ENCODE measurements around the gene ACOX1. TPM values are rescaled to one million over a fixed set of nuclear protein-coding genes. Genes with fewer than 3 reads are reported as not detected.

ACOX1 gene
- total and polyA plus RNA-seq, 7 donors = 13.0 to 78.8 (median 58.1) TPM

- Histone ChIP-seq H3K36me3 (ENCODE audit: insufficient read depth in 1 of 2, low read depth in 1 of 2) (peaks cover 0 to 26% of the 10 kb centered on the region in 2 donors), H3K27ac (no peak overlapping the region), H3K4me3 (no peak overlapping the region), H3K4me1 (no peaks in the 10 kb centered on the region), H3K27me3 (ENCODE audit: insufficient read depth in 3 of 3, low read length in 2 of 3) (no peaks in the 10 kb centered on the region), H3K9me3 (no peaks in the 10 kb centered on the region)
- ATAC-seq (no peak), DNase-seq (peak in 1 of 2 donors; percentile 11)
- TF ChIP-seq, protein P1, sequence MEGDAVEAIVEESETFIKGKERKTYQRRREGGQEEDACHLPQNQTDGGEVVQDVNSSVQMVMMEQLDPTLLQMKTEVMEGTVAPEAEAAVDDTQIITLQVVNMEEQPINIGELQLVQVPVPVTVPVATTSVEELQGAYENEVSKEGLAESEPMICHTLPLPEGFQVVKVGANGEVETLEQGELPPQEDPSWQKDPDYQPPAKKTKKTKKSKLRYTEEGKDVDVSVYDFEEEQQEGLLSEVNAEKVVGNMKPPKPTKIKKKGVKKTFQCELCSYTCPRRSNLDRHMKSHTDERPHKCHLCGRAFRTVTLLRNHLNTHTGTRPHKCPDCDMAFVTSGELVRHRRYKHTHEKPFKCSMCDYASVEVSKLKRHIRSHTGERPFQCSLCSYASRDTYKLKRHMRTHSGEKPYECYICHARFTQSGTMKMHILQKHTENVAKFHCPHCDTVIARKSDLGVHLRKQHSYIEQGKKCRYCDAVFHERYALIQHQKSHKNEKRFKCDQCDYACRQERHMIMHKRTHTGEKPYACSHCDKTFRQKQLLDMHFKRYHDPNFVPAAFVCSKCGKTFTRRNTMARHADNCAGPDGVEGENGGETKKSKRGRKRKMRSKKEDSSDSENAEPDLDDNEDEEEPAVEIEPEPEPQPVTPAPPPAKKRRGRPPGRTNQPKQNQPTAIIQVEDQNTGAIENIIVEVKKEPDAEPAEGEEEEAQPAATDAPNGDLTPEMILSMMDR (IDR thresholded peaks at IDR 0.05) = no peak
- 91 to 94% (median 93%) methylated on average over 9 of the region's 9 CpGs for WGBS, 3 donors
- intact Hi-C loops (cut with DNase I) = no loop called here
Measured at GRCh38 chr17:75991396-75991795, 12.4 kb upstream of the ACOX1 start.

GRCh38 chr17:75987041-75987440 is 8.1 kb upstream of the ACOX1 start:
- Histone ChIP-seq H3K9me3 (no peaks in the 10 kb centered on the region), H3K27ac (no peak overlapping the region), H3K4me1 (no peaks in the 10 kb centered on the region), H3K4me3 (no peak overlapping the region), H3K36me3 (ENCODE audit: insufficient read depth in 1 of 2, low read depth in 1 of 2) (peaks cover 0 to 6% of the 10 kb centered on the region in 2 donors), H3K27me3 (ENCODE audit: insufficient read depth in 3 of 3, low read length in 2 of 3) (no peaks in the 10 kb centered on the region)
- DNase-seq = no peak
- intact Hi-C loops (cut with DNase I) = no loop called here
- ATAC-seq = no peak
- WGBS, 3 donors = 77 to 78% (median 77%) methylated on average over 4 of the region's 4 CpGs
- TF ChIP-seq, protein P1 (IDR thresholded peaks at IDR 0.05) = no peak

- WGBS, 3 donors = 87 to 93% (median 90%) methylated on average over 4 of the region's 4 CpGs
Measured at GRCh38 chr17:75985986-75986385, 7.0 kb upstream of the ACOX1 start.

GRCh38 chr17:75983501-75984181 is 4.7 kb upstream of the ACOX1 start:
- no peak overlapping the region for H3K4me3 ChIP-seq
- ATAC-seq = no peak
- WGBS, 3 donors = 75 to 79% (median 78%) methylated on average over 6 of the region's 6 CpGs
- TF ChIP-seq, protein P1 (IDR thresholded peaks at IDR 0.05) = no peak
- H3K9me3 ChIP-seq = no peaks in the 10 kb centered on the region
- intact Hi-C loops (cut with DNase I) = no loop called here
- DNase-seq = no peak
- H3K4me1 ChIP-seq = peaks cover 7% of the 10 kb centered on the region
- no peak overlapping the region for H3K27ac ChIP-seq
- H3K27me3 ChIP-seq (ENCODE audit: insufficient read depth in 3 of 3, low read length in 2 of 3) = no peaks in the 10 kb centered on the region
- no peaks in the 10 kb centered on the region for H3K36me3 ChIP-seq (ENCODE audit: insufficient read depth in 1 of 2, low read depth in 1 of 2)

More at GRCh38 chr17:75985986-75986385, 7.0 kb upstream of the ACOX1 start:
- Histone ChIP-seq H3K4me3 (no peak overlapping the region), H3K27me3 (ENCODE audit: insufficient read depth in 3 of 3, low read length in 2 of 3) (no peaks in the 10 kb centered on the region), H3K27ac (no peak overlapping the region), H3K9me3 (no peaks in the 10 kb centered on the region), H3K36me3 (ENCODE audit: insufficient read depth in 1 of 2, low read depth in 1 of 2) (no peaks in the 10 kb centered on the region), H3K4me1 (no peaks in the 10 kb centered on the region)
- DNase-seq (no peak), ATAC-seq (no peak)
- intact Hi-C loops (cut with DNase I) = no loop called here
- TF ChIP-seq, protein P1 (IDR thresholded peaks at IDR 0.05) = no peak

All from psoas muscle (tissue), 8 donors.